Left forelimb (tissue), 1 donor: Measurements from ENCODE around the gene NRSN2.
"Not testable (repeated sequence)": the region's sequence is repeated elsewhere in the genome, so short reads cannot be mapped to it uniquely, and the experiment has no call there.

Experiments used
- DNase-seq: peaks from one replicate; pipeline ENCODE4 v3.0.0-alpha.2; 2018; ENCODE audit warnings: low spot score

The NRSN2 gene

GRCh38 chr20:375265-375889, 28.5 kb downstream of the NRSN2 start:
- DNase-seq: no peak

GRCh38 chr20:376089-376488, 29.2 kb downstream of the NRSN2 start:
- no peak for DNase-seq

DNA sequence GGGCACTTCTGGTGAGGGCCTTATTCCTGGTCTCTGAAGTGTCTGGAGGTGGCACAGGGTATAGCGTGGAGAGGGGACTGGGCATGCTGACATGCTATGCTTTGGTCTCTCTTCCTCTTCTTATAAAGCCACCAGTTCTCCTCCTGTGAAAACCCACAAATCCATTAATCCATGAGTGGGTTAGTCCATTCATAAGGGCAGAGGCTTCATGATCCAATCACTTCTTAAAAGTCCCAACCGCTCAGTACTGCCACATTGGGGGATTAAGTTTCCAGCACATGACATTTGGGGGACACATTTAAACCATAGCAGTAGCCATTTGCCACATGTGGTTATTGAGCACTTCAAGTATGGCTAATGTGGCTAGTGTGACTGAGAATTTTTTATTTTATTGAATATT, 29.8 kb downstream of the NRSN2 start:
- no peak for DNase-seq

- not testable (repeated sequence) for DNase-seq
Measured at GRCh38 chr20:377578-377977, 30.7 kb downstream of the NRSN2 start.

DNA sequence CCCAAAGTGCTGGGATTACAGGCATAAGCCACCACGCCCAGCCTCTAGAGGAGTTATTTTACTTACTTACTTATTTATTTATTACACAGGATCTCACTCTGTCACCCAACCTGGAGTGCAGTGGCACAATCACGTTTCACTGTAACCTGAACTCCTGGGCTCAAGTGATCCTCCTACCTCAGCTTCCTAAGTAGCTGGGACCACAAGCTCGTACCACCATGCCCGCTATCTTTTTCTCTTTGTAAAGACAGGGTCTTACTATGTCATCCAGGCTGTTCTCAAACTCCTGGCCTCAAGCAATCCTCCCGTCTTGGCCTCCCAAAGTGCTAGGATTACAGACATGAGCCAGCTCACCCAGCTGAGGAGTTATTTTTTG, 32.0 kb downstream of the NRSN2 start:
- no peak for DNase-seq

- no peak for DNase-seq
Measured at GRCh38 chr20:380763-381580, 34.1 kb downstream of the NRSN2 start.

DNA sequence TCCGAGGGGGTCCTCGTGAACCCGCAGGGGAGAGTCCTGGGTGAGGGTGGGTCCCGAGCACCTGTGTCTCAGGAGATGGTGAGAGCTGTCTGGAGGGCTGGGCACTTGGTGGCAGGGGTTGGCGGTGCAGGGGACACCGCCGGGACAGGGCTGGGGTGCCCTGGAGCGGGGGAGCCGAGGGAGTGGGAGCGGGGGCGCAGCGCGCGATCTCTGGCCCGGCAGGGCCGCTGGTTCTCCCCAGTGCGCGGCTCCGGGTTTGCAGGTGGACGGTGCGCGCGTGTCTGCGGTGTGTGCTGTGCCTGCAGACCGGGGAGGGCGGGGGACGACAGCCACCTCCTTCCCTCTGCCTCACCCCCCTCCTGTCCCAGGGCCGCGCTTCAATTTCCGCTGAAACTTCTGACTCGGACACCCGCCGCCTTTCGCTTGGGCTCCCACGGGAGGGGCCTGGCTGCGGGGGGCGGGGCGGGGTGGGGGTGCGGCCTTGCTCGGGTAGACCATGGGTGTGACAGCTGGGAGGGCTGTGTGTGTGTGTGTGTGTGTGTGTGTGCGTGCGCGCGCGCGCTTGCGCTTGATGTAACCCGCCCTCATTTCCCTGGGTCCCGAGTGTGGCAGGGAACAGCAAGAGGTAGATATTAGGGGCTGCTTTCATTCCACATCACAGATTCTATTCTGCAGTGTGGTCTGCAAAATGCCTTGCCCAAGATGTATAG, 34.8 kb downstream of the NRSN2 start:
- DNase-seq: peak; percentile 80

GRCh38 chr20:382291-383115, 35.6 kb downstream of the NRSN2 start:
- no peak for DNase-seq

GRCh38 chr20:383889-384288, 37.0 kb downstream of the NRSN2 start:
- no peak for DNase-seq

- DNase-seq: no peak
Measured at GRCh38 chr20:384723-385122, 37.8 kb downstream of the NRSN2 start.

DNA sequence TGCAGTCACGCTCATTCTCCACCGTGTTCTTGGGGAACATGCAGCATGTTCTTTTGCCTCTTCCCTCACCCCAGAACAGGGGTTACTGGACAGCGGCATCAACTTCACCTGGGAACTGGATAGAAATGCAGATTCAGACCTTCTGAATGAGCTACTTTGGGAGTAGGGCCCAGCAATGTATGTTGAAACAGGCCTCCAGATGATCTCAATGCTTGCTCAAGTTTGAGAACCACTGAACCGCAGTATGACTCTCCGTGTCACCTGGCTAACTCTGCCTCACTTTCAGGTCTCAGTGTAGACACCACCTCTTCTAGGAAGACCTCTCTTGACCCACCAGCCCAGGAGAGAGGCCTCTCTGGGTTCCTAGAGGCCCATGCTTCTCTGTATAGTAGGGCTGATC, 38.5 kb downstream of the NRSN2 start:
- DNase-seq: no peak

DNA sequence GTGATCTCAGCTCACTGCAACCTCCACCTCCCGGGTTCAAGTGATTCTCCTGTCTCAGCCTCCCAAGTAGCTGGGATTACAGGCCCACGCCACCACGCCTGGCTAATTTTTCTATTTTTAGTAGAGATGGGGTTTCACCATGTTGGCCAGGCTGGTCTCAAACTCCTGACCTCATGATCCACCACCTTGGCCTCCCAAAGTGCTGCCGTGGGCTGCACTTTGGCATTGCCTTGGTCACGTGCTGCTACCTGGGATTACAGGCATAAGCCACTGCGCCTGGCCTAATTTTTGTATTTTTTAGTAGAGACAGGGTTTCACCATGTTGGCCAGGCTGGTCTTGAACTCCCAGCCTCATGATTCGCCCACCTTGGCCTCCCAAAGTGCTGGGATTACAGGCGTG, 39.7 kb downstream of the NRSN2 start:
- DNase-seq: not testable (repeated sequence)

DNA sequence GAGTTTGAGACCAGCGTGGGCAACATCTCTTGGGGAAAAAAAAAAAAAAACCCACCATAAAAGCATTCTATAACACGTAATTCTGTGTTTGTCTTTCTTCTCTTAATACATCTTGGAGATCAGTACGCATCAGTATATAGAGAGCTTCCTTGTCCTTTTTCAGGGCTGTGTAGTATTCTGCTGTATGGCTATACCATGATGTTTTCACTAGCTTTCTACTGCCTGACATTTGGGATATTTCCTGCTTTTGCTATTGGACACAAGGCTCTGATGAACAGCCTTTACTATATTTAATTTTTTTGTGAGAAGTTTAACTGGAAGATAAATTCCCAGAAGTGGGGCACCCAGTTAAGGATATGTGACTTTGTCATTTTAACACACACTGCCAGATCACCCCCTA, 40.6 kb downstream of the NRSN2 start:
- no peak for DNase-seq

- DNase-seq: no peak
Measured at GRCh38 chr20:388034-388994, 41.4 kb downstream of the NRSN2 start.

DNA sequence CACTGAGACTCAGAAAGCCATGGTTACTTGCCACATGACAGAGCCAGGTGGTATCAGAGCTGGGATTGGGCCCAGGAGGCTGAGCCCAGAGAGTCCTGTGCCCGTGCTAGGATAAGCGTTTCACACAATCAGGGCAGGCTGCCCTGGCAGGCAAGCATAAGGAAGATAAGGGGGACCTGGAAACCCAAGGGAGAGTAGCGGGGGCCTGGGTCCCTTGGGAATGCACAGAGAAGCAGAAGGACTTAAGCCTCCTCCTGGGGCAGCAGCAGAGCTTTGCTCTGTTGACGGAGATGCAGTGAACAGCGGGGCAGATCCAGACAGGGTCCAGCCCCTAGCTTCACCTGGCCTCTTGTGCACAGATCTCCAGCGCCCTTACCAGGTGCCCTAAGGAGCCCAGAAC, 42.3 kb downstream of the NRSN2 start:
- DNase-seq: no peak

- DNase-seq: no peak
Measured at GRCh38 chr20:391041-391711, 44.3 kb downstream of the NRSN2 start.

- not testable (repeated sequence) for DNase-seq
Measured at GRCh38 chr20:393296-393695, 46.4 kb downstream of the NRSN2 start.

- DNase-seq: no peak
Measured at GRCh38 chr20:396252-396618, 49.3 kb downstream of the NRSN2 start.

DNA sequence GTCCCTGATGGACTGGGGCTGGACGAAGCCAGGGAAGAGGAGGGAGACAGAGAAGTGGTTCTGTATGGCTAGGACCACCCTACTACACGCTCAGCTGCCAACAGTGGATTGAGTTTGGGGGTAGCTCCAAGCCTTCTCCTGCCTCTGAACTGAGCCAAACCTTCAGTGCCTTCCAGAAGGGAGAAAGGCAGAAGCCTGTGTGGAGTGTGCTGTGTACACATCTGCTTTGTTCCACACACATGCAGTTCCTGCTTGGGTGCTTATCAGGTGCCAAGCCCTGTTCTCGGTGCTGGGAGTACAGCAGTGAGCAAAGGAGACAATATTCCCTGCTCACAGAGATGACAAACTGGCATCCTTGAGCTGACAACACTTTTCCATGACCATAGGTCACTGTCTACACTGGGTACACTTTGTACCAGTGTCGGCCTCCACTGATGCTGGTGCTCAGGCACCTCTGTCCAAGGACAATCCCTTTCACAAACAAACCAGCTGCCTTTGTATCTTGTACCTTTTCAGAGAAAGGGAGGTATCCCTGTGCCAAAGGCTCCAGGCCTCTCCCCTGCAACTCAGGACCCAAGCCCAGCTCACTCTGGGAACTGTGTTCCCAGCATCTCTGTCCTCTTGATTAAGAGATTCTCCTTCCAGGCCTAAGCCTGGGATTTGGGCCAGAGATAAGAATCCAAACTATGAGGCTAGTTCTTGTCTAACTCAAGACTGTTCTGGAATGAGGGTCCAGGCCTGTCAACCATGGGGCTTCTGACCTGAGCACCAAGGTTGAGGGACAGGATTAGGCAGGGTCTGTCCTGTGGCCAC, 49.9 kb downstream of the NRSN2 start:
- no peak for DNase-seq
